ENCODE measurements around the gene INVS. TPM values are rescaled to one million over a fixed set of nuclear protein-coding genes. Genes with fewer than 3 reads are reported as not detected.

Gene INVS
- total and polyA plus RNA-seq, 2 of the 4 experiments (the other 2 are of a cell fraction) = 9.2 to 33.5 TPM

DNA sequence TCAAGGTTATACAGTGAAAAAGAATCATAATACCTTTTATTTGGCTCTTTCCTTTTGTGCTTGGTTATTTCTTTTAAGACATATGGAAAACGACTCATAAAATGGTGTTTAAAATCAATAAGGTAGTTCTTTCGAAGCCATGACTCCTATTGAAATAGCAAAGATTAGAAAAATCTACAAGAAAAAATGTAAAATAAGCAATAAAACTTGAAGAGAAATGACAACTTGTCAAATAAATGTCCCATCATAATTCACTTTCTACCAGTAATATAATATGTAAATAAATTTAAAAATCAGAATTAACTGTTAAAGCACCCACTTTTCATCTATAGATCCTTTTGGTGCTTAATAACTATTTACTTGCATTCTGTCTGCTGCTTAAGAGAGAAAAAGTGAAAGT lies 241.2 kb downstream of the INVS start:
- H3K14ac ChIP-seq (replicated peaks; ENCODE audit: low read depth, low read length) = no peak overlapping the region
- H3K9me3 ChIP-seq (ENCODE audit: control insufficient read depth, insufficient read depth, low read length) = no peaks in the 10 kb centered on the region
- H4K20me1 ChIP-seq (ENCODE audit: insufficient read depth, low read length) = peaks cover 9% of the 10 kb centered on the region
- H2BK20ac ChIP-seq (ENCODE audit: low read depth, low read length) = no peak overlapping the region
- H3K27ac ChIP-seq (ENCODE audit: insufficient read depth, low read length) = no peak overlapping the region
- no peak overlapping the region for H2AFZ ChIP-seq (replicated peaks; ENCODE audit: low read length, poor library complexity)
- no peaks in the 10 kb centered on the region for H3K4me1 ChIP-seq (ENCODE audit: control insufficient read depth, insufficient read depth, low read length)
- H3K18ac ChIP-seq (ENCODE audit: low read depth, low read length) = no peak overlapping the region
- DNase-seq (no peak), ATAC-seq (ENCODE audit: low read depth) (no peak)
- no peaks in the 10 kb centered on the region for H3K27me3 ChIP-seq (ENCODE audit: control insufficient read depth, insufficient read depth, low read length)
- peaks cover 12 to 47% of the 10 kb centered on the region in 2 experiments; a peak in 3 of 4 replicates for H3K79me1 ChIP-seq (ENCODE audit: low read depth in 1 of 2, low read length in 2 of 2)
- H2BK15ac ChIP-seq (ENCODE audit: low read depth, low read length) = no peak overlapping the region
- dilution Hi-C loops (cut with HindIII; ENCODE audit: low sequenced_read_pairs, unreplicated experiment) = no loop called here
- H3K56ac ChIP-seq (ENCODE audit: extremely low read depth, insufficient read depth, low read length) = no peak overlapping the region
- H2AK9ac ChIP-seq (replicated peaks; ENCODE audit: low read depth, low read length, poor library complexity) = no peak overlapping the region
- H4K91ac ChIP-seq (ENCODE audit: insufficient read depth, low read depth, low read length) = no peak overlapping the region
- H3K4ac ChIP-seq (ENCODE audit: low read depth, low read length) = no peak overlapping the region
- no TSS peak for BruUV-seq (replicated peaks)
- H3K9me1 ChIP-seq (ENCODE audit: insufficient read depth, low read length) = 0 out of 2 replicates have a peak, but pooled peaks cover 3% of the 10 kb centered on the region
- ChIA-PET POLR2A (ENCODE audit: unreplicated experiment) (no interaction called here), CTCF (no interaction called here)
- H3K4me3 ChIP-seq (ENCODE audit: insufficient read depth, low read depth, low read length) = no peak overlapping the region
- no peak overlapping the region for H3K9ac ChIP-seq (ENCODE audit: low read depth, low read length)
- H2BK5ac ChIP-seq (ENCODE audit: low read depth, low read length, poor library complexity, severe bottlenecking) = no peak overlapping the region
- H3K36me3 ChIP-seq (ENCODE audit: control insufficient read depth, insufficient read depth, low read length) = peaks cover 9% of the 10 kb centered on the region
- H3K23ac ChIP-seq (ENCODE audit: low read depth, low read length) = no peak overlapping the region
- intact Hi-C loops (cut with micrococcal nuclease) = no loop called here
- H4K5ac ChIP-seq (ENCODE audit: low read depth, low read length) = no peak overlapping the region
- no peak overlapping the region for H4K8ac ChIP-seq (ENCODE audit: low read depth in 2 of 2, low read length in 2 of 2)
- WGBS, 2 experiments (ENCODE audit: extremely low coverage in 2 of 2, insufficient read length in 1 of 2) = no CpG with 5 or more reads among the region's 2 CpGs
- in situ Hi-C loops (cut with MboI; ENCODE audit: low sequenced_read_pairs) = loop anchor here (10.0 kb wide), 1 partner anchor 245 kb away; no protein-coding TSS in a partner anchor
- no peak overlapping the region for H2AK5ac ChIP-seq (ENCODE audit: low read depth, low read length)
- no peak overlapping the region for H2BK120ac ChIP-seq (ENCODE audit: low read depth, low read length)
- H3K4me2 ChIP-seq (ENCODE audit: low read depth, low read length) = no peak overlapping the region
- no peak for TF ChIP-seq RAD21 (IDR thresholded peaks at IDR 0.05; ENCODE audit: low read length)
- no peak for TF ChIP-seq MAFK (IDR thresholded peaks at IDR 0.05; ENCODE audit: low read depth, low read length)
- no peak for TF ChIP-seq SMC3 (IDR thresholded peaks at IDR 0.05; ENCODE audit: low read depth, low read length)
- no peak for TF ChIP-seq CEBPB (IDR thresholded peaks at IDR 0.05; ENCODE audit: low read depth, low read length)
- TF ChIP-seq, protein P1, sequence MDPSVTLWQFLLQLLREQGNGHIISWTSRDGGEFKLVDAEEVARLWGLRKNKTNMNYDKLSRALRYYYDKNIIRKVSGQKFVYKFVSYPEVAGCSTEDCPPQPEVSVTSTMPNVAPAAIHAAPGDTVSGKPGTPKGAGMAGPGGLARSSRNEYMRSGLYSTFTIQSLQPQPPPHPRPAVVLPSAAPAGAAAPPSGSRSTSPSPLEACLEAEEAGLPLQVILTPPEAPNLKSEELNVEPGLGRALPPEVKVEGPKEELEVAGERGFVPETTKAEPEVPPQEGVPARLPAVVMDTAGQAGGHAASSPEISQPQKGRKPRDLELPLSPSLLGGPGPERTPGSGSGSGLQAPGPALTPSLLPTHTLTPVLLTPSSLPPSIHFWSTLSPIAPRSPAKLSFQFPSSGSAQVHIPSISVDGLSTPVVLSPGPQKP (IDR thresholded peaks at IDR 0.05; ENCODE audit: borderline replicate concordance, low read depth, low read length) = no peak
- TF ChIP-seq, protein P2, sequence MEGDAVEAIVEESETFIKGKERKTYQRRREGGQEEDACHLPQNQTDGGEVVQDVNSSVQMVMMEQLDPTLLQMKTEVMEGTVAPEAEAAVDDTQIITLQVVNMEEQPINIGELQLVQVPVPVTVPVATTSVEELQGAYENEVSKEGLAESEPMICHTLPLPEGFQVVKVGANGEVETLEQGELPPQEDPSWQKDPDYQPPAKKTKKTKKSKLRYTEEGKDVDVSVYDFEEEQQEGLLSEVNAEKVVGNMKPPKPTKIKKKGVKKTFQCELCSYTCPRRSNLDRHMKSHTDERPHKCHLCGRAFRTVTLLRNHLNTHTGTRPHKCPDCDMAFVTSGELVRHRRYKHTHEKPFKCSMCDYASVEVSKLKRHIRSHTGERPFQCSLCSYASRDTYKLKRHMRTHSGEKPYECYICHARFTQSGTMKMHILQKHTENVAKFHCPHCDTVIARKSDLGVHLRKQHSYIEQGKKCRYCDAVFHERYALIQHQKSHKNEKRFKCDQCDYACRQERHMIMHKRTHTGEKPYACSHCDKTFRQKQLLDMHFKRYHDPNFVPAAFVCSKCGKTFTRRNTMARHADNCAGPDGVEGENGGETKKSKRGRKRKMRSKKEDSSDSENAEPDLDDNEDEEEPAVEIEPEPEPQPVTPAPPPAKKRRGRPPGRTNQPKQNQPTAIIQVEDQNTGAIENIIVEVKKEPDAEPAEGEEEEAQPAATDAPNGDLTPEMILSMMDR (conservative IDR thresholded peaks at IDR 0.05; ENCODE audit: low read depth, low read length) = no peak
- TF ChIP-seq MXI1 (IDR thresholded peaks at IDR 0.05; ENCODE audit: borderline replicate concordance, low read depth, low read length) = no peak
- no peak for TF ChIP-seq FOS (IDR thresholded peaks at IDR 0.05; ENCODE audit: low read depth, low read length)
- TF ChIP-seq BHLHE40 (IDR thresholded peaks at IDR 0.05; ENCODE audit: low read depth, low read length) = no peak
- no peak for TF ChIP-seq MAZ (IDR thresholded peaks at IDR 0.05; ENCODE audit: borderline replicate concordance, low read depth, low read length)
- TF ChIP-seq, protein P3, sequence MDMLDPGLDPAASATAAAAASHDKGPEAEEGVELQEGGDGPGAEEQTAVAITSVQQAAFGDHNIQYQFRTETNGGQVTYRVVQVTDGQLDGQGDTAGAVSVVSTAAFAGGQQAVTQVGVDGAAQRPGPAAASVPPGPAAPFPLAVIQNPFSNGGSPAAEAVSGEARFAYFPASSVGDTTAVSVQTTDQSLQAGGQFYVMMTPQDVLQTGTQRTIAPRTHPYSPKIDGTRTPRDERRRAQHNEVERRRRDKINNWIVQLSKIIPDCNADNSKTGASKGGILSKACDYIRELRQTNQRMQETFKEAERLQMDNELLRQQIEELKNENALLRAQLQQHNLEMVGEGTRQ (IDR thresholded peaks at IDR 0.05; ENCODE audit: low read depth, low read length) = no peak
- TF ChIP-seq POLR2A (IDR thresholded peaks at IDR 0.05; ENCODE audit: low read depth, low read length) = no peak
- no peak for TF ChIP-seq RCOR1 (IDR thresholded peaks at IDR 0.05; ENCODE audit: insufficient replicate concordance, low read length)
- TF ChIP-seq RFX5 (IDR thresholded peaks at IDR 0.05; ENCODE audit: low read depth, low read length) = no peak
- TF ChIP-seq CHD1 (IDR thresholded peaks at IDR 0.05; ENCODE audit: low read depth, low read length) = no peak
- no peak for TF ChIP-seq NFE2L2 (IDR thresholded peaks at IDR 0.05; ENCODE audit: low read depth, low read length)
